ENCODE data around the gene TMEM108.

GRCh38 chr3:133294253-133294652 lies 256.1 kb downstream of the TMEM108 start:
- TF ChIP-seq POLR2A (IDR thresholded peaks at IDR 0.05; ENCODE audit: low read depth, low read length) (no peak), SPI1 (IDR thresholded peaks at IDR 0.05; ENCODE audit: low read depth, low read length) (no peak), POLR2AphosphoS5 (IDR thresholded peaks at IDR 0.05; ENCODE audit: low read depth, low read length) (no peak), TAF1 (IDR thresholded peaks at IDR 0.05; ENCODE audit: low read depth, low read length) (no peak)
